Uterus (tissue), 4 donors: ENCODE measurements around the gene BIRC3. TPM values are rescaled to one million over a fixed set of nuclear protein-coding genes. Genes with fewer than 3 reads are reported as not detected.

ENCODE experiments used
- DNase-seq, 2 donors: peaks; one replicate each; pipeline ENCODE4 v3.0.0-alpha.2; 2019 to 2020
- H3K27ac ChIP-seq, 2 donors: fragments of 200-600 bp; sonication (generic); 1 replicate in 1 of 2; 2 replicates in 1 of 2; pipeline ENCODE4 v1.5.1; 2016 to 2018
- H3K27me3 ChIP-seq, 2 donors: fragments of 200-600 bp; sonication (generic); one replicate each; pipeline ENCODE4 v1.5.1; 2018 to 2019; ENCODE audit warnings: control low read depth in 1 of 2
- H3K36me3 ChIP-seq, 2 donors: fragments of 200-600 bp; sonication (generic); one replicate each; pipeline ENCODE4 v1.5.1; 2019; ENCODE audit warnings: control low read depth in 1 of 2
- H3K4me1 ChIP-seq, 2 donors: fragments of 200-600 bp; sonication (generic); one replicate each; pipeline ENCODE4 v1.5.1; 2018 to 2019; ENCODE audit warnings: control low read depth in 1 of 2
- H3K4me3 ChIP-seq, 2 donors: fragments of 200-600 bp; sonication (generic); 1 replicate in 1 of 2; 2 replicates in 1 of 2; pipeline ENCODE4 v1.5.1; 2018 to 2019; ENCODE audit warnings: mild to moderate bottlenecking in 1 of 2
- H3K9me3 ChIP-seq, 2 donors: fragments of 200-600 bp; sonication (generic); one replicate each; pipeline ENCODE4 v1.5.1; 2019; ENCODE audit warnings: control low read depth in 1 of 2
- POLR2A ChIP-seq, 2 donors: fragments of 450-650 bp; IDR thresholded peaks; one replicate each; pipeline ENCODE4 v1.6.1; 2016; ENCODE audit warnings: antibody characterized with exemption in 2 of 2, mild to moderate bottlenecking in 1 of 2, moderate library complexity in 1 of 2
- intact Hi-C: fragments of 100-400 bp; cut with DNase I; formaldehyde crosslinking; loops from one replicate; pipeline ENCODE4 v1.15.1; 2023; ENCODE audit warnings: low total_unique reads
- total RNA-seq, 4 donors: library from RNA; depleted of rRNA in 3 of 4; stranded (reverse); fragments of >200 nt in 3 of 4; gene quantifications; one replicate each; pipeline versions ENCODE4 v1.1.0 to v1.2.4, GENCODE V29; 2014 to 2023
- TF ChIP-seq, protein P1 (sequence below), 4 experiments: fragments of 200-600 bp in 2 of 4; fragments of 450-650 bp in 2 of 4; sonication (generic) in 2 of 4; IDR thresholded peaks; one replicate each; pipeline ENCODE4 v1.5.1; 2016 to 2019; ENCODE audit warnings: antibody characterized with exemption in 4 of 4, mild to moderate bottlenecking in 2 of 4, moderate library complexity in 1 of 4
- donor health status: DM: yes; HTN: yes; CAD: no.

Gene BIRC3
- total RNA-seq, 4 donors from 2014 or later, result 1.5 to 102 (median 8.7) TPM

DNA sequence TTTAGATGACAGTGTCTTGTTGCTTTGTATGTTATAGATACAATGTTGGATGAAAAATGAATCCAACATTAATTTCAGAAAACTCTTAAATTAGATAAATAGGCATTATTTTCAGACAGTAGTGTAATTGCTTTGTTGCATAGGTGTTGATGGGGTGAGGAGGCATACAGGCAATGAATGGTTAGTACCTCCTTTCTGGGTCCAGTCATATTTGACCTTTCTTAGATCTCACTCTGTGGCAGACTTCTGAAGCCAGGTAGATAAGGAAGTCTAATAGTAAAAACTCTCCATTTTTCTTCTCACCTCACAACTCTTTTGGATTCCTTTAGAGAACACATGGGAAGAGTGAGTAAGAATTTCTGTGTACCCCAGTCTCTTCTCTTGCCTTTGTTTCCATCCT lies 61.5 kb downstream of the BIRC3 start:
- no peak for DNase-seq
- intact Hi-C loops, result no loop called here
- no peak for TF ChIP-seq POLR2A (IDR thresholded peaks at IDR 0.05)
- TF ChIP-seq, protein P1, sequence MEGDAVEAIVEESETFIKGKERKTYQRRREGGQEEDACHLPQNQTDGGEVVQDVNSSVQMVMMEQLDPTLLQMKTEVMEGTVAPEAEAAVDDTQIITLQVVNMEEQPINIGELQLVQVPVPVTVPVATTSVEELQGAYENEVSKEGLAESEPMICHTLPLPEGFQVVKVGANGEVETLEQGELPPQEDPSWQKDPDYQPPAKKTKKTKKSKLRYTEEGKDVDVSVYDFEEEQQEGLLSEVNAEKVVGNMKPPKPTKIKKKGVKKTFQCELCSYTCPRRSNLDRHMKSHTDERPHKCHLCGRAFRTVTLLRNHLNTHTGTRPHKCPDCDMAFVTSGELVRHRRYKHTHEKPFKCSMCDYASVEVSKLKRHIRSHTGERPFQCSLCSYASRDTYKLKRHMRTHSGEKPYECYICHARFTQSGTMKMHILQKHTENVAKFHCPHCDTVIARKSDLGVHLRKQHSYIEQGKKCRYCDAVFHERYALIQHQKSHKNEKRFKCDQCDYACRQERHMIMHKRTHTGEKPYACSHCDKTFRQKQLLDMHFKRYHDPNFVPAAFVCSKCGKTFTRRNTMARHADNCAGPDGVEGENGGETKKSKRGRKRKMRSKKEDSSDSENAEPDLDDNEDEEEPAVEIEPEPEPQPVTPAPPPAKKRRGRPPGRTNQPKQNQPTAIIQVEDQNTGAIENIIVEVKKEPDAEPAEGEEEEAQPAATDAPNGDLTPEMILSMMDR (IDR thresholded peaks at IDR 0.05), result no peak
- Histone ChIP-seq H3K4me3 (no peak overlapping the region), H3K9me3 (no peaks in the 10 kb centered on the region), H3K27ac (no peak overlapping the region), H3K4me1 (peaks cover 0 to 4% of the 10 kb centered on the region in 2 donors), H3K27me3 (no peaks in the 10 kb centered on the region), H3K36me3 (peaks cover 0 to 3% of the 10 kb centered on the region in 2 donors)

DNA sequence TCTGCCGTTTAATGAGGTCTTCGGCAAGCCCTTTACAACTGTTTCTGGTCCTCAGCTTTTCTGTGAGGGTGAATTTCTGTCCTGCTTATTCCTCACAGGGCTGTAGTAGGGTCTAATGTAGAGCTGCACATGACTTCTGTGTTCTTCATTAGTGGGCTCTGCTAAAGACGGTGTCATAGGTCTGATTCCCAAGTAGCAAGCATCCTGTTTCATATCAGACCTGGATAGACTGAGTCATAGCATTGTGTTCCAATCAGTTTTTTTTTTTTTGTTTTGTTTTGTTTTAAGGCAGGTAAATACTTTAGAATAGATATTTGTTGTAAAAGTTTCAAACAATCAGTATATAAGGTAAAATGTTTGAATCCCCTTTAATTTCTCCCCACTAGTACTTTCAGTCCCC lies 65.1 kb downstream of the BIRC3 start:
- no peak for DNase-seq

DNA sequence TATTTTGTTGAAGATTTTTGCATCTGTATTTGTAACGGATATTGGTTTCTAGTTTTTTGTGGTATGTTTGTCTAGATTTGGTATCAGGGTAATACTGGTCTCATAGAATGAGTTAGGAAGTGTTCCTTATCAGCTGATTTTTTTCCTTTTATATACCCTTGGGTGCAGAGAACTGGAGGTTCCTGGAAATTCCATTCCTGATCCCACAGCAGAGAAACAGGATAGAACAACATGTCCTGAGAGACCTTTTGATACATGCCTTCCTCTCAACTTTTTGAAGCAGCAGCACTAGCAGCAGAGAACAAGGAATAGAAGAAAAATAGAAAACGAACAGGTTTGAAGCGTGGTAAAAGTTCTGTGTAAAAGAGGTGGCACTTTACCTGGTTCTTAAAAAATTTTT lies 66.6 kb downstream of the BIRC3 start:
- Histone ChIP-seq H3K4me1 (peaks cover 0 to 10% of the 10 kb centered on the region in 2 donors), H3K27me3 (no peaks in the 10 kb centered on the region), H3K36me3 (no peaks in the 10 kb centered on the region), H3K9me3 (no peaks in the 10 kb centered on the region), H3K27ac (peak overlapping the region; percentile 60 to 62), H3K4me3 (no peak overlapping the region)
- no peak for TF ChIP-seq POLR2A (IDR thresholded peaks at IDR 0.05)
- TF ChIP-seq, protein P1 (IDR thresholded peaks at IDR 0.05), result no peak
- intact Hi-C loops, result no loop called here
- DNase-seq, result no peak

More for the DNA sequence above, 65.1 kb downstream of the BIRC3 start:
- TF ChIP-seq, protein P1 (IDR thresholded peaks at IDR 0.05), result no peak
- no peak for TF ChIP-seq POLR2A (IDR thresholded peaks at IDR 0.05)
- intact Hi-C loops, result no loop called here
- Histone ChIP-seq H3K36me3 (peaks cover 0 to 3% of the 10 kb centered on the region in 2 donors), H3K9me3 (no peaks in the 10 kb centered on the region), H3K27ac (no peak overlapping the region), H3K4me1 (peaks cover 0 to 10% of the 10 kb centered on the region in 2 donors), H3K4me3 (no peak overlapping the region), H3K27me3 (no peaks in the 10 kb centered on the region)

DNA sequence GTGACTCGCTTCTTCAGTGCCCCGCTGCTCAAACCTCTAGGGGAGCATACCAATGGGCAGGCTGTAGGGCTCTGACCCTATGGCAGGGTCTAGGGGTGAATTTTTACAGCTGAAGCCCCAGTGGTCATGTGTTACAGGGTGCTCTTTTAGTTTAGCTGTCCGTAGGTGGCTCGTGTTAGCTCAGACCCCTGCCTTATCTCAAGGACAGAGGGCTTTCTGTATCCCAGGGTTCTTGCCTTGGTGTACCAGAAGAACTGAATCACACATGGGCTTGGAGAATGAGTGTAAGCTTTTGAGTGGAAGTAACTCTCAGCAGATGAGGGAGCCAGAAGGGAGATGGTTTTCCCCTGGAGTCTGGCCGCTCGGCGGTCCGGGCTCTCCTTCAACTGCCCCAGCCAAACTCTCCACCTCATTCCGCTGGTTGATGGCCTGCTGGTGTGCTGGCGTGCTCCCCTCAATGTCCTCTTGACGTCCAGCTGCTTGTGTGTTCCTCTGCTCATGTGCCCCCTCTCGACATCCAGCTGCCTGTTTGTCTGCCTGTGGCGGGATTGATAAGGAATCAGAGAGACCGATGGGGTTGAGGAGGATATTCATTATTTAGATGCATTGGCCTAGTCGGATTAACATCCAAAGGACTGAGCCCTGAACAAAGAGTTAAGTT lies 67.3 kb downstream of the BIRC3 start:
- H3K27me3 ChIP-seq, result no peaks in the 10 kb centered on the region
- H3K4me3 ChIP-seq, result no peak overlapping the region
- intact Hi-C loops, result no loop called here
- H3K4me1 ChIP-seq, result peaks cover 0 to 10% of the 10 kb centered on the region in 2 donors
- peak overlapping the region; percentile 60 to 62 for H3K27ac ChIP-seq
- H3K36me3 ChIP-seq, result no peaks in the 10 kb centered on the region
- no peaks in the 10 kb centered on the region for H3K9me3 ChIP-seq
- peak in 1 of 2 donors; percentile 50 for DNase-seq
- TF ChIP-seq, protein P1 (IDR thresholded peaks at IDR 0.05), result no peak
- no peak for TF ChIP-seq POLR2A (IDR thresholded peaks at IDR 0.05)

DNA sequence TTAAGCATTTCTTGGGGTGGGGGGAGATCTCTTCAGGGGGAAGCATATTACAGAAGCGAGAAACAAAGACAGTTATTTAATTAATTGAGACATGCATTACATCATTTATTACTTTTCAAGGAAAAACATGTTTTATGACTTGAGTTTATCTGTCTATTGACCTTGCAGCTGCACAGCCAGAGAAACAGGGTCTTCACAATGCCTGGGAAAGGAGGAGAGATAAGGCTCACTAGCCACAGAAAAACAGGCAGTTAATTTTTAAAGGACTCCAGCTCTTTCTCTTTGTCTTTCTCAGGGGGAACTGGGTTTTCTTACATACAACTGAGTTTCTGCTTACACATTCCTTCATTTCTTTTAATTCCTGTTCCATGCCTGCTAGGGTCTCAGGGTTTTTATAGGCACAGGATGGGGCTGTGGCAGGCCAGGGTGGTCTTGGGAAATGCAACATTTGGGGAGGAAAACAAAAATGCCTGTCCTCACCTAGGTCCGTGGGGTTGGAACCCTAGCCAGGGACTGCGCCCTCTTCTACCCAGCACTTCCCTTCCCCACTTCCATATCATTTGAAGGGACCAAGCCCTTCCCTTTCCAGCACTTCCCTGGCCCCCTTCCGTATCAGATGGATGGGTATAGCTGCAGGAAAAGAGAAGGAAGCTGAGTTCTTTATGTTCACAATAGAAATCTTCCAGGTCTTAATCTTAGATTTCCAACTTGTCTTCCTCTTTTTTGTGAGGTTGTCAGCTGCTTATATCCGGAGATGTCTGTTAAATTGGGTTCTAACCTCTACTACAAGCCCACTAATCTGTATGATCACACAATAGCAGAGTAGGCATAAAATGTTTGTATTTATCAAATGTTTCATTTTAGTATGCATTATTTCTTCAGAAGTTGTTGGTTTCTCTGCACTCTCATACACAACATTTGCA lies 68.1 kb downstream of the BIRC3 start:
- TF ChIP-seq, protein P1 (IDR thresholded peaks at IDR 0.05), result no peak
- no peak for TF ChIP-seq POLR2A (IDR thresholded peaks at IDR 0.05)
- H3K36me3 ChIP-seq, result no peaks in the 10 kb centered on the region
- no peaks in the 10 kb centered on the region for H3K27me3 ChIP-seq
- peak overlapping the region; percentile 60 to 62 for H3K27ac ChIP-seq
- intact Hi-C loops, result no loop called here
- H3K4me3 ChIP-seq, result no peak overlapping the region
- no peaks in the 10 kb centered on the region for H3K9me3 ChIP-seq
- H3K4me1 ChIP-seq, result peaks cover 0 to 10% of the 10 kb centered on the region in 2 donors
- DNase-seq, result no peak
